Caco-2 (cell line): ENCODE results near the gene RPA1. TPM values are rescaled to one million over a fixed set of nuclear protein-coding genes. Genes with fewer than 3 reads are reported as not detected.

ENCODE experiments used
- BruUV-seq: library from RNA; stranded (reverse); fragments of 400-500 nt; replicated peaks from 2 replicates; lab custom pipeline; 2021; lab: Mats Ljungman, UMichigan
- CTCF ChIA-PET: fragments of 300-600 bp; sonication (Branson Sonifier 250); formaldehyde crosslinking; loops from one replicate; lab custom pipeline; 2022; ENCODE audit warnings: antibody characterized with exemption; lab: Charles Lee
- POLR2A ChIA-PET: fragments of 300-600 bp; sonication (Branson Sonifier 250); formaldehyde crosslinking; loops from one replicate; lab custom pipeline; 2022; ENCODE audit warnings: antibody characterized with exemption; lab: Charles Lee
- DNase-seq, 2 experiments: peaks; one replicate each; pipeline versions ENCODE4 v3.0.0 to v3.0.0-alpha.2; 2020 to 2022
- H3K27me3 ChIP-seq: replicated peaks from 2 replicates; pipeline ENCODE4 v1.6.0; 2011; ENCODE audit warnings: low read length; ENCODE audit not compliant: control insufficient read depth, insufficient read depth
- H3K36me3 ChIP-seq: 2 replicates; pipeline ENCODE4 v1.5.1; 2011; ENCODE audit warnings: low read length; ENCODE audit not compliant: control insufficient read depth, insufficient read depth
- H3K4me1 ChIP-seq: fragments of 250-450 bp; sonication (Bioruptor Pico); 2 replicates; pipeline ENCODE4 v1.5.1; 2020; ENCODE audit warnings: mild to moderate bottlenecking
- H3K4me3 ChIP-seq: 2 replicates; pipeline ENCODE4 v1.5.1; 2011; ENCODE audit warnings: low read depth, mild to moderate bottlenecking, control low read depth, low read length
- H3K9me3 ChIP-seq: fragments of 250-450 bp; sonication (Bioruptor Pico); 2 replicates; pipeline ENCODE4 v1.5.1; 2020; ENCODE audit warnings: mild to moderate bottlenecking, moderate library complexity
- H3K27ac Mint-ChIP-seq: one replicate; pipeline ENCODE4 v1.8.0; 2022; ENCODE audit warnings: mixed read lengths; ENCODE audit not compliant: unreplicated experiment
- H3K27me3 Mint-ChIP-seq: one replicate; pipeline ENCODE4 v1.8.0; 2022; ENCODE audit warnings: mixed read lengths; ENCODE audit not compliant: insufficient read depth, unreplicated experiment
- H3K36me3 Mint-ChIP-seq: one replicate; pipeline ENCODE4 v1.8.0; 2022; ENCODE audit warnings: mild to moderate bottlenecking, mixed read lengths; ENCODE audit not compliant: insufficient read depth, unreplicated experiment
- H3K4me1 Mint-ChIP-seq: one replicate; pipeline ENCODE4 v1.8.0; 2022; ENCODE audit warnings: low read depth, mixed read lengths; ENCODE audit not compliant: unreplicated experiment
- H3K4me3 Mint-ChIP-seq: one replicate; pipeline ENCODE4 v1.8.0; 2022; ENCODE audit warnings: mild to moderate bottlenecking, moderate library complexity, mixed read lengths; ENCODE audit not compliant: unreplicated experiment
- H3K9me3 Mint-ChIP-seq: one replicate; pipeline ENCODE4 v1.8.0; 2022; ENCODE audit warnings: mixed read lengths; ENCODE audit not compliant: unreplicated experiment
- CTCF ChIP-seq, 2 experiments: fragments of 200-600 bp in 1 of 2; IDR thresholded peaks; 1 replicate in 1 of 2; 2 replicates in 1 of 2; pipeline versions ENCODE4 v1.5.1 to v1.8.0; 2011 to 2022; ENCODE audit warnings: antibody characterized with exemption in 1 of 2, control low read depth in 1 of 2, inconsistent platforms in 1 of 2, low read depth in 1 of 2, low read length in 1 of 2, mild to moderate bottlenecking in 1 of 2, moderate library complexity in 1 of 2; ENCODE audit not compliant: insufficient read depth in 1 of 2, severe bottlenecking in 1 of 2, unreplicated experiment in 1 of 2
- intact Hi-C: fragments of 100-400 bp; cut with micrococcal nuclease; formaldehyde crosslinking; loops from one replicate; pipeline ENCODE4 v1.10.0; 2022; ENCODE audit not compliant: unreplicated experiment
- total RNA-seq: library from RNA; stranded (reverse); gene quantifications from 2 replicates; pipeline ENCODE4 v1.2.3, GENCODE V29; 2022

The RPA1 gene
- total RNA-seq, 1 experiment from 2014 or later = 167 TPM

- CTCF ChIA-PET = no interaction called here
- H3K4me1 Mint-ChIP-seq = no peaks in the 10 kb centered on the region
- no peaks in the 10 kb centered on the region for H3K36me3 Mint-ChIP-seq
- no peaks in the 10 kb centered on the region for H3K27me3 Mint-ChIP-seq
- H3K36me3 ChIP-seq = no peaks in the 10 kb centered on the region
- POLR2A ChIA-PET = no interaction called here
- DNase-seq = no peak
- peaks cover 5% of the 10 kb centered on the region; the same call in 1 of the 2 replicates for H3K4me1 ChIP-seq
- H3K4me3 Mint-ChIP-seq = no peak overlapping the region
- no peaks in the 10 kb centered on the region for H3K9me3 ChIP-seq
- H3K27me3 ChIP-seq = no peaks in the 10 kb centered on the region
- H3K9me3 Mint-ChIP-seq = no peaks in the 10 kb centered on the region
- H3K4me3 ChIP-seq = no peak overlapping the region
- intact Hi-C loops = no loop called here
- TF ChIP-seq CTCF (IDR thresholded peaks at IDR 0.05; ENCODE audit: insufficient read depth in 1 of 2, low read depth in 1 of 2, low read length in 1 of 2, severe bottlenecking in 1 of 2, unreplicated experiment in 1 of 2) = no peak
- no TSS peak for BruUV-seq
- H3K27ac Mint-ChIP-seq = no peak overlapping the region
Observed at GRCh38 chr17:1928976-1929375, 99.2 kb downstream of the RPA1 start.

GRCh38 chr17:1930337-1930645 lies 100.5 kb downstream of the RPA1 start:
- CTCF ChIA-PET = no interaction called here
- Histone ChIP-seq H3K4me1 (peaks cover 5% of the 10 kb centered on the region; the same call in 1 of the 2 replicates), H3K9me3 (no peaks in the 10 kb centered on the region), H3K27me3 (no peaks in the 10 kb centered on the region), H3K36me3 (no peaks in the 10 kb centered on the region), H3K4me3 (no peak overlapping the region)
- no peaks in the 10 kb centered on the region for H3K36me3 Mint-ChIP-seq
- H3K27me3 Mint-ChIP-seq = no peaks in the 10 kb centered on the region
- H3K9me3 Mint-ChIP-seq = no peaks in the 10 kb centered on the region
- no peak for TF ChIP-seq CTCF (IDR thresholded peaks at IDR 0.05; ENCODE audit: insufficient read depth in 1 of 2, low read depth in 1 of 2, low read length in 1 of 2, severe bottlenecking in 1 of 2, unreplicated experiment in 1 of 2)
- H3K4me1 Mint-ChIP-seq = no peaks in the 10 kb centered on the region
- no peak overlapping the region for H3K27ac Mint-ChIP-seq
- H3K4me3 Mint-ChIP-seq = no peak overlapping the region
- no peak for DNase-seq
- intact Hi-C loops = no loop called here
- POLR2A ChIA-PET = no interaction called here
- no TSS peak for BruUV-seq

GRCh38 chr17:1931844-1932579 lies 102.2 kb downstream of the RPA1 start:
- POLR2A ChIA-PET = no interaction called here
- H3K9me3 Mint-ChIP-seq = no peaks in the 10 kb centered on the region
- TF ChIP-seq CTCF (IDR thresholded peaks at IDR 0.05; ENCODE audit: insufficient read depth in 1 of 2, low read depth in 1 of 2, low read length in 1 of 2, severe bottlenecking in 1 of 2, unreplicated experiment in 1 of 2) = no peak
- no peaks in the 10 kb centered on the region for H3K36me3 Mint-ChIP-seq
- peak; percentile 55 to 64 for DNase-seq
- no peak overlapping the region for H3K4me3 ChIP-seq
- CTCF ChIA-PET = interaction anchor here (0.6 to 1.2 kb wide), 3 partner anchors 10 to 48 kb away, joined by 4 to 8 read pairs (median 5); no protein-coding TSS in a partner anchor
- no peaks in the 10 kb centered on the region for H3K36me3 ChIP-seq
- no TSS peak for BruUV-seq
- intact Hi-C loops = no loop called here
- H3K4me3 Mint-ChIP-seq = no peak overlapping the region
- no peaks in the 10 kb centered on the region for H3K27me3 ChIP-seq
- no peaks in the 10 kb centered on the region for H3K27me3 Mint-ChIP-seq
- no peak overlapping the region for H3K27ac Mint-ChIP-seq
- peaks cover 5% of the 10 kb centered on the region; the same call in 1 of the 2 replicates for H3K4me1 ChIP-seq
- no peaks in the 10 kb centered on the region for H3K4me1 Mint-ChIP-seq
- no peaks in the 10 kb centered on the region for H3K9me3 ChIP-seq
